Stimulated activated naive B cell treated with anti-CD40 and anti-IgM and Interleukin-4, amounts not matched to agents 10 μg/mL and 1 μg/mL and 100 μg/mL, for 72 hours (primary cell): ENCODE results near the gene POU6F2.
"Not testable (repeated sequence)": the region's sequence is repeated elsewhere in the genome, so short reads cannot be mapped to it uniquely, and the experiment has no call there.

Experiments used
- ATAC-seq, 2 donors: fragments of 150-1000 bp; cut with Tn5 transposase; replicated peaks; 2 replicates each; pipeline ENCODE4 v1.10.0; 2021; ENCODE audit warnings: moderate library complexity in 1 of 2
- DNase-seq: peaks from one replicate; pipeline ENCODE4 v3.0.0; 2021
- H3K27ac Mint-ChIP-seq: one replicate; pipeline ENCODE4 v1.8.0; 2022; ENCODE audit warnings: mild to moderate bottlenecking, mixed read lengths
- H3K27me3 Mint-ChIP-seq, 2 donors: one replicate each; pipeline ENCODE4 v1.8.0; 2022; ENCODE audit warnings: mixed read lengths in 2 of 2
- H3K36me3 Mint-ChIP-seq, 2 donors: one replicate each; pipeline ENCODE4 v1.8.0; 2022; ENCODE audit warnings: mixed read lengths in 2 of 2, mild to moderate bottlenecking in 1 of 2
- H3K4me1 Mint-ChIP-seq, 2 donors: one replicate each; pipeline ENCODE4 v1.8.0; 2022; ENCODE audit warnings: mixed read lengths in 2 of 2, mild to moderate bottlenecking in 1 of 2
- H3K4me3 Mint-ChIP-seq, 2 donors: one replicate each; pipeline ENCODE4 v1.8.0; 2022; ENCODE audit warnings: mild to moderate bottlenecking in 2 of 2, mixed read lengths in 2 of 2, moderate library complexity in 1 of 2
- H3K9me3 Mint-ChIP-seq, 2 donors: one replicate each; pipeline ENCODE4 v1.8.0; 2022; ENCODE audit warnings: mixed read lengths in 2 of 2, mild to moderate bottlenecking in 1 of 2

Gene POU6F2, protein sequence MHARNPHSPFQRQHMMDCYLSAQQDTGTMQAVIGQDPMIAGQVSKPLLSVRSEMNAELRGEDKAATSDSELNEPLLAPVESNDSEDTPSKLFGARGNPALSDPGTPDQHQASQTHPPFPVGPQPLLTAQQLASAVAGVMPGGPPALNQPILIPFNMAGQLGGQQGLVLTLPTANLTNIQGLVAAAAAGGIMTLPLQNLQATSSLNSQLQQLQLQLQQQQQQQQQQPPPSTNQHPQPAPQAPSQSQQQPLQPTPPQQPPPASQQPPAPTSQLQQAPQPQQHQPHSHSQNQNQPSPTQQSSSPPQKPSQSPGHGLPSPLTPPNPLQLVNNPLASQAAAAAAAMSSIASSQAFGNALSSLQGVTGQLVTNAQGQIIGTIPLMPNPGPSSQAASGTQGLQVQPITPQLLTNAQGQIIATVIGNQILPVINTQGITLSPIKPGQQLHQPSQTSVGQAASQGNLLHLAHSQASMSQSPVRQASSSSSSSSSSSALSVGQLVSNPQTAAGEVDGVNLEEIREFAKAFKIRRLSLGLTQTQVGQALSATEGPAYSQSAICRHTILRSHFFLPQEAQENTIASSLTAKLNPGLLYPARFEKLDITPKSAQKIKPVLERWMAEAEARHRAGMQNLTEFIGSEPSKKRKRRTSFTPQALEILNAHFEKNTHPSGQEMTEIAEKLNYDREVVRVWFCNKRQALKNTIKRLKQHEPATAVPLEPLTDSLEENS

DNA sequence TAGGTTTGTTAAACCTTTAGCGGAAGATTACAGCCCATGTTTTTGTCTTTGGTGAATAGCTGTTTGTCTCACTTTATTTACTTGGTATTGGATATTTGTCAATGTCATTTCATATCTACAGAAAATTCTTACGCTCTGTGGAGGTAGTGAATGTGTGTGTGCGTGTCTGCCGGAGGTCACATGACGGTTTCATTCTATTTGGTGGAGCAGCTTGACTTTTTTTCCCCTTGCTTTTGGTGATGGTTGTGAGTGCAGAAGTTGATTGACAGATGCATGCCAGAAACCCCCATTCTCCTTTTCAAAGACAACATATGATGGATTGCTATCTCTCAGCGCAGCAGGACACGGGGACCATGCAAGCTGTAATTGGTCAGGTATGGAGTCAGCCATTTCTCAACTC lies at the start of gene POU6F2:
Gene POU6F2 (plus strand): TSS at position 225 of the 400 bp plus-strand sequence. CDS start 45 bp downstream, at position 270.
- Mint-ChIP-seq H3K9me3 (no peaks in the 10 kb centered on the region), H3K27me3 (peaks cover 45 to 62% of the 10 kb centered on the region in 2 donors), H3K4me3 (no peak within 1 kb of the TSS), H3K36me3 (no peaks in the 10 kb centered on the region), H3K4me1 (peaks cover 3 to 6% of the 10 kb centered on the region in 2 donors), H3K27ac (no peak within 1 kb of the TSS)
- DNase-seq (no peak), ATAC-seq (no peak)

GRCh38 chr7:38928506-38928905 lies 49.2 kb upstream of the POU6F2 start:
- DNase-seq (no peak), ATAC-seq (no peak)
- Mint-ChIP-seq H3K9me3 (no peaks in the 10 kb centered on the region), H3K27ac (no peak overlapping the region), H3K4me3 (no peak overlapping the region), H3K4me1 (peaks cover 3 to 12% of the 10 kb centered on the region in 2 donors), H3K27me3 (peaks cover 0 to 4% of the 10 kb centered on the region in 2 donors), H3K36me3 (no peaks in the 10 kb centered on the region)

DNA sequence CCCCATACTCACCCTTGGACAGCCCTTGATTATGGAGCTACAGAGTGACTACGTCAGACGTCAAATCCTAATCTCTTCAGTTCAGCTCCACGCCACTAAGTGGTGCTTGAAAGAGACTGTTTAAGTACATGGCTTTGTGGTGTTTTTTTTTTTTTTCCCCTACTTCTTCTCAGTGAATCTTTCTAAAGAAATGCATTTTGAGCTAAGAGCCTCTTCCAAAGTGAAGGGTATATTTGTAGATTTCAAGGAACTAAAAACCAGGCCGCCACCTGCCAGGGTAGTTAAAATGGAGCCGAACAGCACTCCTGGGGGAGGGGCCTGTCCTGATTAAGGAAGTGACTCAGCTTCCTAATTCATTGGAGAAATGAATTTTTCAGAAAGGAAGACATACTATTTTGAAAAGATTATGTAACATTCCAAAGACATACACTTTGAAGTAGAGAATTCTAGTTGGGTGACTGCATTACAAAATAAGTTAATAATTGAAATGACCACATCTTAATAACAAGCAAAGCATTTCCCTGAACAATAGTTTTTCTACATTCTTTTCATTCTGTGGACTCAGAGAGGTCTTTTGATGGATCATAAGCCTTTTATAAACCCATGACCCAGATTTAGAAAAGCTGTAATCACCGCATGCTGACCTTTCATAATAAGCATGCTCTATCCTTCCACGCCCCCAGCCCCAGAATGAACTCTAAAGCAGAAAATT lies 48.1 kb upstream of the POU6F2 start:
- no peak for DNase-seq
- H3K27me3 Mint-ChIP-seq, result peaks cover 0 to 4% of the 10 kb centered on the region in 2 donors
- no peak overlapping the region for H3K4me3 Mint-ChIP-seq
- ATAC-seq, result no peak
- no peaks in the 10 kb centered on the region for H3K9me3 Mint-ChIP-seq
- H3K27ac Mint-ChIP-seq, result no peak overlapping the region
- H3K36me3 Mint-ChIP-seq, result no peaks in the 10 kb centered on the region
- peaks cover 3 to 12% of the 10 kb centered on the region in 2 donors for H3K4me1 Mint-ChIP-seq

DNA sequence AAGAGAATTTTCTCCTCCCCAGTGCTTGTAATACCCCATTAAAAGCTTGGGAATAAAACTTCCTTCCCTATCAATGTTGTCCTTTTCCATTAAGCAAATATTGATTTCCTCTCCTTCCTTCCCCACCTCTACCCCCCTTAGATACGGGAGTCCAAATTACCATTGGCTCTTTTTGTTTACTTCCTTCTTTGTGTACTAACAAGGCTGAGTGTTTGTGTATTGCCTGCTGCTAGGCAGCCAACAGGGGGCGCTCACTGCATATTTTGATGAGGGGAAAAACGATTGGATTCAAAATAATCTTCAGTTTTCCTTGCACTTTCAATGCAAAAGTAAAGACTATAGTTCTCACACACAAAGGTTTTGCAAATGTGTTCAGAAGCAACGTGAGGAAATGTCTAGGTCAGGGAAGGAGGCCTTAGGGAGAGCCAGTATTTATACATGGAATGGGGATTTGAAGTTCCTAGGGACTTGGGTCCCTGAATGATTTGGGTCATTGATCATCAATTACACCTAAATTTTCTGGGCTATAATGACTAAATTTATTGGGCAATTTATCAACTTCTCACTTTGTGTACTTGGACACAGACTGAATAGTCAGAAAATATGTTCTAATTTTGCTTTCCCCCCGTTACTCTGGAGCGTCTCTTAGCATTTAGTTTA lies 45.1 kb upstream of the POU6F2 start:
- no peaks in the 10 kb centered on the region for H3K9me3 Mint-ChIP-seq
- DNase-seq (no peak), ATAC-seq (no peak)
- H3K4me3 Mint-ChIP-seq, result no peak overlapping the region
- H3K27me3 Mint-ChIP-seq, result peaks cover 0 to 4% of the 10 kb centered on the region in 2 donors
- H3K36me3 Mint-ChIP-seq, result no peaks in the 10 kb centered on the region
- no peak overlapping the region for H3K27ac Mint-ChIP-seq
- H3K4me1 Mint-ChIP-seq, result peaks cover 3 to 11% of the 10 kb centered on the region in 2 donors

DNA sequence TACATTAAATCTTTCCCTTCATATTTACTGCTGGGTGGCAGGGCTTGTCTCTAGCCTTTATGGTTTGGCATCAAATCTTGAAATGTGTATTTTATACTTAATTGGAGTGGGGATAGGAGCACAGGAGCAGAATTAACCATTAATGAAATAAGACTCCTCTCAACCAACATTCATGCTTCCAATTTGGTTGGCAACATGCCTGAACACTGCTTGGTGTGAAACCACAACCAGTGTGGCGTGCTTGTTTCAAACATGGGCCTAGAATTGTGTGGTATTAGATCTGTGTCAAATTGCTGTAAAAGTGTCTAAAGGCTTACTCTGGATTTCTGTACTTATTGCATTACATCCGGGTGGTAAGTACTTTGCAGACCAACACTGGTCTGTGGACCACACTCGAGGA lies 43.7 kb upstream of the POU6F2 start:
- peaks cover 0 to 4% of the 10 kb centered on the region in 2 donors for H3K27me3 Mint-ChIP-seq
- H3K4me1 Mint-ChIP-seq, result peaks cover 3 to 7% of the 10 kb centered on the region in 2 donors
- ATAC-seq (no peak), DNase-seq (no peak)
- H3K27ac Mint-ChIP-seq, result no peak overlapping the region
- no peaks in the 10 kb centered on the region for H3K9me3 Mint-ChIP-seq
- H3K36me3 Mint-ChIP-seq, result no peaks in the 10 kb centered on the region
- H3K4me3 Mint-ChIP-seq, result no peak overlapping the region

- Mint-ChIP-seq H3K4me3 (no peak overlapping the region), H3K27ac (no peak overlapping the region), H3K9me3 (no peaks in the 10 kb centered on the region), H3K4me1 (peaks cover 3 to 7% of the 10 kb centered on the region in 2 donors), H3K27me3 (peaks cover 0 to 4% of the 10 kb centered on the region in 2 donors), H3K36me3 (no peaks in the 10 kb centered on the region)
- DNase-seq (no peak), ATAC-seq (no peak)
Measured at GRCh38 chr7:38934536-38934935, 43.2 kb upstream of the POU6F2 start.

- H3K27ac Mint-ChIP-seq, result no peak overlapping the region
Measured at GRCh38 chr7:38936641-38937040, 41.1 kb upstream of the POU6F2 start.

GRCh38 chr7:38938001-38938485 lies 39.7 kb upstream of the POU6F2 start:
- no peaks in the 10 kb centered on the region for H3K36me3 Mint-ChIP-seq
- ATAC-seq (no peak), DNase-seq (no peak)
- no peaks in the 10 kb centered on the region for H3K4me1 Mint-ChIP-seq
- H3K4me3 Mint-ChIP-seq, result no peak overlapping the region
- H3K27me3 Mint-ChIP-seq, result peaks cover 0 to 6% of the 10 kb centered on the region in 2 donors
- no peak overlapping the region for H3K27ac Mint-ChIP-seq
- no peaks in the 10 kb centered on the region for H3K9me3 Mint-ChIP-seq

More at GRCh38 chr7:38936641-38937040, 41.1 kb upstream of the POU6F2 start:
- peaks cover 0 to 4% of the 10 kb centered on the region in 2 donors for H3K27me3 Mint-ChIP-seq
- H3K4me1 Mint-ChIP-seq, result peaks cover 3 to 7% of the 10 kb centered on the region in 2 donors
- no peak for ATAC-seq
- H3K4me3 Mint-ChIP-seq, result no peak overlapping the region
- H3K9me3 Mint-ChIP-seq, result no peaks in the 10 kb centered on the region
- DNase-seq, result no peak
- H3K36me3 Mint-ChIP-seq, result no peaks in the 10 kb centered on the region

DNA sequence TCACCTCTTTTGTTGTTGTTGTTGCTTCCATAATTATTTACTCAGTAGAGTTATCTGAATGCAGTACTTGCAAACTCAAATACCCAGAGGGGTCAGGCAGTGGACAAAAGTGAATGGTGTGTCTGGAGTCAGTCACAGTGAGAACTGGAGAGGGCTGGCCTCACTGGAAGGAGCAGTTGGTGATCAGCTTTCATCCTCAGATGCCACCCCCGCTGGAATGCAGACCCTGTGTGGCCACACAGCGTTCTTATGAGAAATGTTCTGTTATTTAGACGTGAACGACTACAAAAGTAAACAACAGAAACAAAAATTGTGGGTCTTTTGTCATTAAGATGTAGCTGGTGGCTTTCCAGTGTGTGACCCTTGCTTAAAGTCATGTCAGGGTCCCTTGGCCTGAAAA lies 39.1 kb upstream of the POU6F2 start:
- DNase-seq, result no peak
- Mint-ChIP-seq H3K27ac (no peak overlapping the region), H3K27me3 (peaks cover 0 to 7% of the 10 kb centered on the region in 2 donors), H3K9me3 (no peaks in the 10 kb centered on the region), H3K4me1 (no peaks in the 10 kb centered on the region), H3K4me3 (no peak overlapping the region), H3K36me3 (no peaks in the 10 kb centered on the region)
- no peak for ATAC-seq

- Mint-ChIP-seq H3K27me3 (peaks cover 0 to 7% of the 10 kb centered on the region in 2 donors), H3K36me3 (no peaks in the 10 kb centered on the region), H3K9me3 (no peaks in the 10 kb centered on the region), H3K27ac (no peak overlapping the region), H3K4me3 (no peak overlapping the region), H3K4me1 (no peaks in the 10 kb centered on the region)
- DNase-seq (no peak), ATAC-seq (no peak)
Measured at GRCh38 chr7:38940774-38941173, 36.9 kb upstream of the POU6F2 start.

DNA sequence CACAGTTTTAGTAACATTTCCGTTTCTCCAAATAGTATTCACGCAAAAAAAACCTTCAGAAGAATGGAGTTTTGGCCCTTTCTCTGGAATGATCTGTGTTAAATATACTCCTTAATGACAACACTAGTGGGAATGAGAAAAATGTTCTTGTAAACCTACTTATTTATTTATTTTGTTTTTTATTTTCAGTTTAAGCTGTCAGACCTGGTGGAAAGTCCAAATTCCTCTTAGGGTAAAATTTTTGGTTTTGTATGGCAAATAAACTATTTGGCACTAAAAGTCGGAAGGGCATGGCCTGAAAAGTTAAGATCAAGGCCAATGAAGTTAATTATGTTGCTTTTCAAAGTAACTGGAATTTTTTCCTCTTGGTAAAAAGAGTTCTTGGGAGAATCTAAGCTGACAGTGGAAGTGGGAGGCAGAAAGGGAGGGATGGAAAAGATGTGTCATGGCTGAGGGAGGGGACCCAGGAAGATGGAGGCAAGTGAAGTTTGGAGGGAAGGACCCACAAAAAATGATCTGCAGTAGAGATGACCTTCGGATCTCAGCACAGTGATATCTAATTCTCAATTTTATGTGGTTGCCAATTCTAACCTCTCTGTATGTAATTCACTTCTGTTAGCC lies 35.2 kb upstream of the POU6F2 start:
- no peaks in the 10 kb centered on the region for H3K9me3 Mint-ChIP-seq
- H3K4me3 Mint-ChIP-seq, result no peak overlapping the region
- H3K4me1 Mint-ChIP-seq, result no peaks in the 10 kb centered on the region
- H3K27ac Mint-ChIP-seq, result no peak overlapping the region
- H3K36me3 Mint-ChIP-seq, result no peaks in the 10 kb centered on the region
- DNase-seq, result no peak
- peaks cover 0 to 7% of the 10 kb centered on the region in 2 donors for H3K27me3 Mint-ChIP-seq
- ATAC-seq, result no peak

DNA sequence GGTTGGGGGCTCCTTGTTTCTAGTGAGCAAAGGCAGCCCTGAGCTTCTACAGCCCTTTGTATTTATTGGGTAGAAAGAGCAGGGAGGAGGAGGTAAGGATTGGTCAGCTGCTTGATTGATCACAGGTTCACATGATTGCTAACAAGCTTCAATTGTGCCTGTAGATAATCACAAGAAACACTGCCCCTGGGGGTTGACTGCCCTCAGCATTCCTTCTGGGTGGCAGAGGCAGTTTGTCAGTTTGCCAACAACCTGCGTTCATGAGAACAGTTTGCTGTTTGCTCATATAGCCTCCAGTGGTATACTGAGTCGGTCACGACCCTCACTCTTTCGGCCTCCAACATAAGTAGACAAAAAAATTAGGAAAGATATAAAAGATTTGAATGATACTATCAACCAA lies 30.2 kb upstream of the POU6F2 start:
- H3K4me1 Mint-ChIP-seq, H3K27me3 Mint-ChIP-seq, H3K36me3 Mint-ChIP-seq, ATAC-seq, H3K27ac Mint-ChIP-seq, DNase-seq, H3K9me3 Mint-ChIP-seq, H3K4me3 Mint-ChIP-seq: not testable (repeated sequence)

DNA sequence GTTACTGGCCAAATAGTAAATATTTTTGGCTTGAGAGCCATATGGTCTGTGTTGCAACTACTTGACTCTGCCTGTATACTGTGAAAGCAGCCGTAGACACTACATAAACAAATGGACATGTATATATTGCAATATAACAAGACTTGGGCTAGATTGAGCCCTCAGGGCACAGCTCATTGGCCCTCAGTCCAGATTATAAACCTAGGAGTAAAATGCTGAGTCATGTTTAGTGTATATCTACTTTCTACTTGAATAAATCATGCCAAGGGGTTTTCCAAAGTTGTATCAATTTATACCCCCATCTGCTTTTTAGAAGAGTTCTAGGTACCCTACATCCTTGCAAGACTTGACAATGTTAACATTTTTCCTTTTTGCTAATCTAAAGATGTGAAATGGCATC lies 27.4 kb upstream of the POU6F2 start:
- Mint-ChIP-seq H3K27ac (no peak overlapping the region), H3K9me3 (no peaks in the 10 kb centered on the region), H3K27me3 (peaks cover 3 to 15% of the 10 kb centered on the region in 2 donors), H3K4me3 (no peak overlapping the region), H3K4me1 (no peaks in the 10 kb centered on the region), H3K36me3 (no peaks in the 10 kb centered on the region)
- ATAC-seq (no peak), DNase-seq (no peak)
